ENCODE data around the gene IGSF6.
"Not testable (repeated sequence)": the region's sequence is repeated elsewhere in the genome, so short reads cannot be mapped to it uniquely, and the experiment has no call there.

The IGSF6 gene

GRCh38 chr16:21628121-21628726 is 24.2 kb downstream of the IGSF6 start:
- no peak for DNase-seq

GRCh38 chr16:21626659-21627277 is 25.6 kb downstream of the IGSF6 start:
- peak; percentile 56 for DNase-seq

GRCh38 chr16:21625026-21625425 is 27.4 kb downstream of the IGSF6 start:
- DNase-seq = no peak

- no peak for DNase-seq
These were observed 29.9 kb downstream of the IGSF6 start for GRCh38 chr16:21622545-21622944.

GRCh38 chr16:21620592-21620991 is 31.8 kb downstream of the IGSF6 start:
- no peak for DNase-seq

GRCh38 chr16:21619765-21620425 is 32.5 kb downstream of the IGSF6 start:
- DNase-seq = no peak

- no peak for DNase-seq
These were observed 34.1 kb downstream of the IGSF6 start for GRCh38 chr16:21618281-21618680.

GRCh38 chr16:21617607-21618006 is 34.8 kb downstream of the IGSF6 start:
- DNase-seq = no peak

GRCh38 chr16:21614896-21615295 is 37.5 kb downstream of the IGSF6 start:
- DNase-seq = no peak

- no peak for DNase-seq
These were observed 38.6 kb downstream of the IGSF6 start for GRCh38 chr16:21613781-21614180.

GRCh38 chr16:21613361-21613760 is 39.0 kb downstream of the IGSF6 start:
- no peak for DNase-seq

- DNase-seq = no peak
These were observed 40.6 kb downstream of the IGSF6 start for GRCh38 chr16:21611556-21612384.

GRCh38 chr16:21611198-21611555 is 41.2 kb downstream of the IGSF6 start:
- DNase-seq = no peak

- DNase-seq = no peak
These were observed 41.6 kb downstream of the IGSF6 start for GRCh38 chr16:21610766-21611165.

- no peak for DNase-seq
These were observed 42.3 kb downstream of the IGSF6 start for GRCh38 chr16:21610006-21610544.

GRCh38 chr16:21608639-21609328 is 43.6 kb downstream of the IGSF6 start:
- no peak for DNase-seq

GRCh38 chr16:21605848-21606247 is 46.6 kb downstream of the IGSF6 start:
- DNase-seq = not testable (repeated sequence)

GRCh38 chr16:21603928-21604327 is 48.5 kb downstream of the IGSF6 start:
- DNase-seq = no peak

GRCh38 chr16:21602785-21603184 is 49.6 kb downstream of the IGSF6 start:
- DNase-seq = no peak

GRCh38 chr16:21600031-21600773 is 52.2 kb downstream of the IGSF6 start:
- peak; percentile 13 for DNase-seq

GRCh38 chr16:21599122-21600030 is 53.0 kb downstream of the IGSF6 start, which contains the start of gene METTL9:
Gene METTL9, plus strand, starts transcription at chr16:21599577. Its CDS starts 157 bp downstream, at chr16:21599734.
- DNase-seq = peak; percentile 90
